ENCODE measurements around the gene KLHL13. TPM values are rescaled to one million over a fixed set of nuclear protein-coding genes. Genes with fewer than 3 reads are reported as not detected.

The KLHL13 gene
- polyA plus RNA-seq, 1 donor from 2014 or later: 15.7 TPM

- Histone ChIP-seq H3K27ac (ENCODE audit: low read length) (no peak overlapping the region), H2AFZ (ENCODE audit: low read depth, low read length) (no peak overlapping the region), H4K20me1 (ENCODE audit: insufficient read depth) (no peaks in the 10 kb centered on the region), H3K36me3 (ENCODE audit: insufficient read depth, low read length) (no peaks in the 10 kb centered on the region), H3K79me2 (replicated peaks; ENCODE audit: insufficient read depth, low read length) (no peaks in the 10 kb centered on the region), H3K4me2 (ENCODE audit: low read length) (no peak overlapping the region), H3K9ac (ENCODE audit: low read length) (no peak overlapping the region), H3K9me2 (ENCODE audit: insufficient read depth, low read length) (no peaks in the 10 kb centered on the region), H3K4me3 (ENCODE audit: low read length) (no peak overlapping the region), H3K27me3 (ENCODE audit: insufficient read depth, low read depth, low read length) (no peaks in the 10 kb centered on the region), H3F3A (ENCODE audit: insufficient read depth, low read length, poor library complexity, severe bottlenecking) (no peaks in the 10 kb centered on the region), H3K9me3 (ENCODE audit: low read length) (no peaks in the 10 kb centered on the region)
- TF ChIP-seq TAF1 (IDR thresholded peaks at IDR 0.05; ENCODE audit: low read depth) (no peak), CTCF (IDR thresholded peaks at IDR 0.05; ENCODE audit: poor library complexity, severe bottlenecking) (no peak), MXI1 (conservative IDR thresholded peaks at IDR 0.05; ENCODE audit: poor library complexity, severe bottlenecking) (no peak), SMC3 (conservative IDR thresholded peaks at IDR 0.05; ENCODE audit: poor library complexity) (no peak), EZH2 (IDR thresholded peaks at IDR 0.05; ENCODE audit: borderline replicate concordance, insufficient read depth, low read length, poor library complexity, severe bottlenecking) (no peak), POLR2AphosphoS5 (IDR thresholded peaks at IDR 0.05) (no peak), RAD21 (conservative IDR thresholded peaks at IDR 0.05) (no peak), EP300 (conservative IDR thresholded peaks at IDR 0.05; ENCODE audit: poor library complexity, severe bottlenecking) (no peak)
- TF ChIP-seq, protein P1, sequence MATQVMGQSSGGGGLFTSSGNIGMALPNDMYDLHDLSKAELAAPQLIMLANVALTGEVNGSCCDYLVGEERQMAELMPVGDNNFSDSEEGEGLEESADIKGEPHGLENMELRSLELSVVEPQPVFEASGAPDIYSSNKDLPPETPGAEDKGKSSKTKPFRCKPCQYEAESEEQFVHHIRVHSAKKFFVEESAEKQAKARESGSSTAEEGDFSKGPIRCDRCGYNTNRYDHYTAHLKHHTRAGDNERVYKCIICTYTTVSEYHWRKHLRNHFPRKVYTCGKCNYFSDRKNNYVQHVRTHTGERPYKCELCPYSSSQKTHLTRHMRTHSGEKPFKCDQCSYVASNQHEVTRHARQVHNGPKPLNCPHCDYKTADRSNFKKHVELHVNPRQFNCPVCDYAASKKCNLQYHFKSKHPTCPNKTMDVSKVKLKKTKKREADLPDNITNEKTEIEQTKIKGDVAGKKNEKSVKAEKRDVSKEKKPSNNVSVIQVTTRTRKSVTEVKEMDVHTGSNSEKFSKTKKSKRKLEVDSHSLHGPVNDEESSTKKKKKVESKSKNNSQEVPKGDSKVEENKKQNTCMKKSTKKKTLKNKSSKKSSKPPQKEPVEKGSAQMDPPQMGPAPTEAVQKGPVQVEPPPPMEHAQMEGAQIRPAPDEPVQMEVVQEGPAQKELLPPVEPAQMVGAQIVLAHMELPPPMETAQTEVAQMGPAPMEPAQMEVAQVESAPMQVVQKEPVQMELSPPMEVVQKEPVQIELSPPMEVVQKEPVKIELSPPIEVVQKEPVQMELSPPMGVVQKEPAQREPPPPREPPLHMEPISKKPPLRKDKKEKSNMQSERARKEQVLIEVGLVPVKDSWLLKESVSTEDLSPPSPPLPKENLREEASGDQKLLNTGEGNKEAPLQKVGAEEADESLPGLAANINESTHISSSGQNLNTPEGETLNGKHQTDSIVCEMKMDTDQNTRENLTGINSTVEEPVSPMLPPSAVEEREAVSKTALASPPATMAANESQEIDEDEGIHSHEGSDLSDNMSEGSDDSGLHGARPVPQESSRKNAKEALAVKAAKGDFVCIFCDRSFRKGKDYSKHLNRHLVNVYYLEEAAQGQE (IDR thresholded peaks at IDR 0.05; ENCODE audit: borderline replicate concordance): no peak
Measured at GRCh38 chrX:118129681-118130080, 13.1 kb upstream of the KLHL13 start.

DNA sequence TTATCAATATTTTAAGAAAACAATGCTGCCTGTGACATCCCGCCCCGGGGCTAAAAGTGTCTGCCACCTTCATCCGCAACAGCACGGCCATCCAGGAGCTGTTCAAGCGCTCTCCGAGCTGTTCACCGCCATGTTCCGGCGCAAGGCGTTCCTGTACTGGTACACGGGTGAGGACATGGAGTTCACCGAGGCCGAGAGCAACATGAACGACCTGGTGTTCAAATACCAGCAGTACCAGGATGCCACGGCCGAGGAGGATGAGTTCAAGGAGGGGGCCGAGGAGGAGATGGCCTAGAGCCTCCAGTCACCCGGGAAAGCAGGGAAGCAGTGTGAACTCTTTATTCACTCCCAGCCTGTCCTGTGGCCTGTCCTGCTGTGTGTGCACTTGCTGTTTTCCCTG is 12.1 kb upstream of the KLHL13 start:
- no peaks in the 10 kb centered on the region for H3K79me2 ChIP-seq (replicated peaks; ENCODE audit: insufficient read depth, low read length)

More for the DNA sequence above, 12.1 kb upstream of the KLHL13 start:
- no peak overlapping the region for H2AFZ ChIP-seq (ENCODE audit: low read depth, low read length)
- H3K4me3 ChIP-seq (ENCODE audit: low read length): no peak overlapping the region
- H3K9ac ChIP-seq (ENCODE audit: low read length): no peak overlapping the region
- no peak overlapping the region for H3K27ac ChIP-seq (ENCODE audit: low read length)
- H3K9me3 ChIP-seq (ENCODE audit: low read length): no peaks in the 10 kb centered on the region
- H3K4me2 ChIP-seq (ENCODE audit: low read length): no peak overlapping the region
- no peaks in the 10 kb centered on the region for H3K9me2 ChIP-seq (ENCODE audit: insufficient read depth, low read length)
- H4K20me1 ChIP-seq (ENCODE audit: insufficient read depth): no peaks in the 10 kb centered on the region
- H3K36me3 ChIP-seq (ENCODE audit: insufficient read depth, low read length): no peaks in the 10 kb centered on the region
- H3F3A ChIP-seq (ENCODE audit: insufficient read depth, low read length, poor library complexity, severe bottlenecking): no peaks in the 10 kb centered on the region
- H3K27me3 ChIP-seq (ENCODE audit: insufficient read depth, low read depth, low read length): no peaks in the 10 kb centered on the region
- TF ChIP-seq EP300 (conservative IDR thresholded peaks at IDR 0.05; ENCODE audit: poor library complexity, severe bottlenecking) (no peak), MXI1 (conservative IDR thresholded peaks at IDR 0.05; ENCODE audit: poor library complexity, severe bottlenecking) (no peak), POLR2AphosphoS5 (IDR thresholded peaks at IDR 0.05) (no peak), SMC3 (conservative IDR thresholded peaks at IDR 0.05; ENCODE audit: poor library complexity) (no peak), EZH2 (IDR thresholded peaks at IDR 0.05; ENCODE audit: borderline replicate concordance, insufficient read depth, low read length, poor library complexity, severe bottlenecking) (no peak), TAF1 (IDR thresholded peaks at IDR 0.05; ENCODE audit: low read depth) (no peak), RAD21 (conservative IDR thresholded peaks at IDR 0.05) (no peak), CTCF (IDR thresholded peaks at IDR 0.05; ENCODE audit: poor library complexity, severe bottlenecking) (no peak)
- TF ChIP-seq, protein P1 (IDR thresholded peaks at IDR 0.05; ENCODE audit: borderline replicate concordance): no peak
